Activated CD4-positive, alpha-beta memory T cell treated with anti-CD3 and anti-CD28 coated beads, Interleukin-2, amount 10 ng/mL, durations not matched to agents 7 days and 5 days (primary cell): Measurements from ENCODE around the gene CCDC171. TPM values are rescaled to one million over a fixed set of nuclear protein-coding genes. Genes with fewer than 3 reads are reported as not detected.
"Not testable (repeated sequence)": the region's sequence is repeated elsewhere in the genome, so short reads cannot be mapped to it uniquely, and the experiment has no call there.

Source experiments
- CTCF ChIA-PET: fragments of 350-600 bp; sonication (Branson Sonifier 250); formaldehyde crosslinking; loops from one replicate; lab custom pipeline; 2021; ENCODE audit warnings: antibody characterized with exemption, inconsistent platforms; lab: Charles Lee
- POLR2A ChIA-PET: fragments of 350-600 bp; sonication (Branson Sonifier 250); formaldehyde crosslinking; loops from one replicate; lab custom pipeline; 2021; ENCODE audit warnings: antibody characterized with exemption; lab: Charles Lee
- DNase-seq: peaks from one replicate; pipeline ENCODE4 v3.0.0-alpha.2; 2020
- H3K27ac Mint-ChIP-seq: one replicate; pipeline ENCODE4 v1.8.0; 2021; ENCODE audit warnings: mild to moderate bottlenecking, mixed read lengths
- H3K27me3 Mint-ChIP-seq: one replicate; pipeline ENCODE4 v1.8.0; 2021; ENCODE audit warnings: mixed read lengths
- H3K36me3 Mint-ChIP-seq: one replicate; pipeline ENCODE4 v1.8.0; 2021; ENCODE audit warnings: low read depth, mixed read lengths
- H3K4me1 Mint-ChIP-seq: one replicate; pipeline ENCODE4 v1.8.0; 2021; ENCODE audit warnings: mixed read lengths
- H3K4me3 Mint-ChIP-seq: one replicate; pipeline ENCODE4 v1.8.0; 2021; ENCODE audit warnings: mild to moderate bottlenecking, mixed read lengths
- H3K9me3 Mint-ChIP-seq: one replicate; pipeline ENCODE4 v1.8.0; 2021; ENCODE audit warnings: mixed read lengths
- total RNA-seq, 2 experiments: library from RNA; stranded (reverse); gene quantifications; one replicate each; pipeline ENCODE4 v1.2.3, GENCODE V29; 2021

Gene CCDC171
- total RNA-seq, 2 experiments from 2014 or later = 2.1 to 2.5 TPM

DNA sequence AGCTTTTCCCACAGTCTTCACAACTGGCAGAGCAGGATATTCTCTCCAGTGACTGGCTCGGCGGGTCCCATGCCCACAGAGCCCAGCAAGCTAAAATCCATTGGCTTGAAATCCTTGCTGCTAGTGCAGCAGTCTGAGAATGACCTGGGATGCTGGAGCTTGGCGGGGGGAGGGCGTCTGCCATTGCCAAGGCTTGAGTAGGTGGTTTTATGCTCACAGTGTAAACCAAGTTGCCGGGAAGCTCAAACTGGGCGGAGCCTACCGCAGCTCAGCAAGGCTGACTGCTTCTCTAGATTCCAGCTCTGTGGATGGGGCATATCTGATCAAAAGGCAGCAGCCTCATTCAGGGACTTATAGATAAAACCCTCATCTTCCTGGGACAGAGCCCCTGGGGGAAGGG lies 194.1 kb downstream of the CCDC171 start:
- H3K9me3 Mint-ChIP-seq = peaks cover 7% of the 10 kb centered on the region
- ChIA-PET CTCF (no interaction called here), POLR2A (no interaction called here)
- DNase-seq = no peak
- H3K4me1 Mint-ChIP-seq = no peaks in the 10 kb centered on the region
- H3K27ac Mint-ChIP-seq = no peak overlapping the region
- H3K4me3 Mint-ChIP-seq = no peak overlapping the region
- no peaks in the 10 kb centered on the region for H3K36me3 Mint-ChIP-seq
- no peaks in the 10 kb centered on the region for H3K27me3 Mint-ChIP-seq

DNA sequence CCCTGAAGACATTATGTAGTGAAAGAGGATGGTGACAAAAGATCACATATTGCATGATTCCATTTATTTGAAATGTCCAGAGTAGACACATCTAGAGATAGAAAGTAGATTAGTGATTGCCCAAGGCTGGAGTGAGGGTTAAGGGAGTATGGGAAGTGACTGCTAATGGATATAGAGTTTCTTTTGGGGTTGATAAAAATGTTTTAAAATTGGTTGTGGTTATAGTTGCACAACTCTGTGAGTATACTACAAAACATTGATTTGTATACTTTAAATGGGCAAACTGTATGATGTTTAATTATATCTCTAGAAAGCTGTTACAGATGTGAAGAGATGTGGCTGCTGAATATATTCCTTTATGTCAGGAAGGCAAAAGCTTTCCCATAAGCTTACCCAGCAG lies 202.8 kb downstream of the CCDC171 start:
- no peak overlapping the region for H3K4me3 Mint-ChIP-seq
- no peaks in the 10 kb centered on the region for H3K4me1 Mint-ChIP-seq
- no peaks in the 10 kb centered on the region for H3K9me3 Mint-ChIP-seq
- no peak for DNase-seq
- ChIA-PET POLR2A (no interaction called here), CTCF (no interaction called here)
- no peak overlapping the region for H3K27ac Mint-ChIP-seq
- no peaks in the 10 kb centered on the region for H3K27me3 Mint-ChIP-seq
- H3K36me3 Mint-ChIP-seq = no peaks in the 10 kb centered on the region

DNA sequence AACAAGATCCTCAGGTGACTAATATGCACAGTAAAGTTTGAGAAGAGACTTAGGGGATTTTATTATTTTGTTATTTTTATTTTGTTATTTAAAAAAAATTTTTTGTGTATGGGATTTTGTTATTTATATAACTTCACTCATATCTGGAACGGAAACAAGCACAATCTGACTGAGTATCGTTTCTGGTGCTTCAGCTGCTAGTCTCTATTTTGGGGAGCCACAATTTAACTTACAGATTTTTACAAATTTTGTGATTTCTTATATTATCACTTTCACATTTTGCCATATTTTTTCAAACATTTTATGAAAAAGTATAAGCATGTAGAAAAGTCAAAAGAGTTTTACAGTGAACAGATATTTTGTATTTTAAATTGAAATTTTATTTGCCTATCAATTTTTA lies 208.7 kb downstream of the CCDC171 start:
- ChIA-PET POLR2A (no interaction called here), CTCF (no interaction called here)
- H3K4me1 Mint-ChIP-seq = no peaks in the 10 kb centered on the region
- no peak overlapping the region for H3K27ac Mint-ChIP-seq
- H3K9me3 Mint-ChIP-seq = no peaks in the 10 kb centered on the region
- no peak overlapping the region for H3K4me3 Mint-ChIP-seq
- DNase-seq = no peak
- H3K36me3 Mint-ChIP-seq = no peaks in the 10 kb centered on the region
- no peaks in the 10 kb centered on the region for H3K27me3 Mint-ChIP-seq

DNA sequence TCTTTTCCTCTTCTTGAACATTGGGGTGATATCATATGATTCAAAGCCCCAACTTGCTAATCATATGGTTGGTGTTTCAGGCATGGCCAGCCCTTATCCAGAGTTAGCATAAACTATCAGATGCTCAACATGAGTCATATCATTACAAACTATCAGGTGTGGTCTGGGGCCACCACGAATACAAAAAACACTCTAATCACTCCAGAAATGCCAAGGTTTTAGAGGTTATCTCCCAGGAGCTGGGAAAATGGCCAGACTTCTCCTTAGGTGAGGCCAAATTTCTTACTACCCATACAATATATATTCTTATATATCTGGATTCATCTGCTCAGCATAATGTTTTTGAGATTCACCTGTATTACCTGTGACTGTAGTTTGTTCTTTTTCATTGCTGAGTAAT lies 210.5 kb downstream of the CCDC171 start:
- Mint-ChIP-seq H3K27me3 (no peaks in the 10 kb centered on the region), H3K9me3 (no peaks in the 10 kb centered on the region), H3K36me3 (no peaks in the 10 kb centered on the region), H3K27ac (no peak overlapping the region), H3K4me1 (no peaks in the 10 kb centered on the region), H3K4me3 (no peak overlapping the region)
- DNase-seq = no peak
- ChIA-PET POLR2A (no interaction called here), CTCF (no interaction called here)

DNA sequence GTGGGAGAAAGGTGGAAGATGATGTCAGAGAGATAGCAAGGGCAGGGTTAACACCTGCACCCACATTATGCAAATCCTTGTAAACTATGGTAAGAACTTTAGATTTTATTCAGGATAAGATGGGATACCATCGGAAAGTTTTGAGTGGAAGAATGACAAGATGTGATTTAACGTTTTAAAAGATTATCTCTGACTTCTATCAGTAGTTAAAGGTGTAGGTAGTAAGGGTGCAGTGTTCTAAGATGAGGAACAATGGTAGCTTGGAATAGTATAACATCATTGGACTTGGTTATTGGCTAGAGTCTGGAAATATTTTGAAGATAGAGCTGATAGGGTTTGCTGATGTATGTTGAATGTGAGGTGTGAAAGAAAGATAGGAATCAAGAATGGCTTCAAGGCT lies 211.3 kb downstream of the CCDC171 start:
- H3K4me1 Mint-ChIP-seq = no peaks in the 10 kb centered on the region
- H3K27me3 Mint-ChIP-seq = no peaks in the 10 kb centered on the region
- H3K36me3 Mint-ChIP-seq = no peaks in the 10 kb centered on the region
- DNase-seq = no peak
- no peak overlapping the region for H3K4me3 Mint-ChIP-seq
- ChIA-PET POLR2A (no interaction called here), CTCF (no interaction called here)
- no peak overlapping the region for H3K27ac Mint-ChIP-seq
- no peaks in the 10 kb centered on the region for H3K9me3 Mint-ChIP-seq

DNA sequence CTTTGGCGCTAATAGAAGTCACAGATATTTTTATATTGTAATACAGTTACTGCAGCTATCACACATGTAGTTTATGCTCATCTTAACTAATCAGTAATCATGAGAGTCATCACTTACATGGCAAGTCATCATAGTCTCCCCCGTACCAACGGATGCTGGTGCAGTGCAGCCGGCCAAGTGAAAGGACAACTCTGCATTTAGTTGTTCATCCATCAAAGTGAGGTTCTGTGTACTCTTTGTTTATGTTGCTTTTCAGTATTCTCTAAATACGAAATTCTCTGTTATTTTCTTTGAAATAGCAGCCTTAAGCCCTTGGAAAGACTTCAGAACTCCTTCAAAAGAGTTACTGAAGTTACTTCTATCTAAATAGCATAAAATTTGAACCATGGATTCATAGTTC lies 216.7 kb downstream of the CCDC171 start:
- H3K27ac Mint-ChIP-seq = no peak overlapping the region
- POLR2A ChIA-PET = no interaction called here
- no peaks in the 10 kb centered on the region for H3K9me3 Mint-ChIP-seq
- CTCF ChIA-PET = no interaction called here
- H3K4me3 Mint-ChIP-seq = no peak overlapping the region
- H3K36me3 Mint-ChIP-seq = no peaks in the 10 kb centered on the region
- H3K27me3 Mint-ChIP-seq = no peaks in the 10 kb centered on the region
- H3K4me1 Mint-ChIP-seq = no peaks in the 10 kb centered on the region
- no peak for DNase-seq

DNA sequence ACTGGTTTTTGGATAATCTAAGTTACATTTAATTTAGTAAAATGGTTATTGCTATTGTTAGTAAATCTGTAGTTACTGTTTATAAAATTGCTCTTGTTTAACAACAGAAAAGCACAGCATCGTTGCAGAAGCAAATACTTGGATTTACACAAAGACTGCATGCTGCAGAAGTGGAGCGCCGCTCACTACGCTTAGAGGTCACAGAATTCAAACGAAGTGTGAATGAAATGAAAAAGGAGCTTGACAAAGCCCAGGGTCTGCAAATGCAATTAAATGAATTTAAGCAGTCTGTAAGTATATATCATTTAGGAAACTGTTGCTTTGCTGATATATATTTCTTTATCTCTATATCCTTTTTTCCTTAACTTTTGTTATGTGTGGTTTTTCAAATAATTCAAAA lies 226.0 kb downstream of the CCDC171 start:
- H3K4me1 Mint-ChIP-seq = no peaks in the 10 kb centered on the region
- POLR2A ChIA-PET = no interaction called here
- no peak overlapping the region for H3K27ac Mint-ChIP-seq
- H3K4me3 Mint-ChIP-seq = no peak overlapping the region
- no peak for DNase-seq
- no peaks in the 10 kb centered on the region for H3K9me3 Mint-ChIP-seq
- CTCF ChIA-PET = no interaction called here
- no peaks in the 10 kb centered on the region for H3K27me3 Mint-ChIP-seq
- H3K36me3 Mint-ChIP-seq = no peaks in the 10 kb centered on the region

DNA sequence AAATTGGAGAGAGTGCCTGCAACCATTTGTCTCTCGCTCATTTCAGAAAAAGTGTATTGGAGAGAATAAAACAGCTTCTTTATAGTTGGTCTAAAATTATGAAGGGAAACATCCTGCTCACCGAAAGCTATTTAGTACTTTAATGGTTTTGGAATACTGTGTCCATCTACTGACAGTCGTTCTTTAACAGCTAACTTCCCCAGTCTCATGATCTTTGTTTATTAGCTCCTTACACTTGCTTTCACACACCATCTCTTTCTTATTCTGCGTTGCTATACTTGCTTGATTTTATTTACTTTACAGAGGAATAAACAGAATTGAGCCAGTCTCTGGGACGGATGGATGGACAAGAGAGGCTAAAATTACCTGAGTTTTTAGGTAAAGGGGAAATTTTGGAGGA lies 229.3 kb downstream of the CCDC171 start:
- CTCF ChIA-PET = interaction anchor here (0.6 kb wide), 1 partner anchor 20 kb away, joined by 3 read pairs; no protein-coding TSS in a partner anchor
- H3K27ac Mint-ChIP-seq = no peak overlapping the region
- H3K4me3 Mint-ChIP-seq = no peak overlapping the region
- DNase-seq = no peak
- H3K9me3 Mint-ChIP-seq = no peaks in the 10 kb centered on the region
- H3K4me1 Mint-ChIP-seq = no peaks in the 10 kb centered on the region
- H3K27me3 Mint-ChIP-seq = no peaks in the 10 kb centered on the region
- no peaks in the 10 kb centered on the region for H3K36me3 Mint-ChIP-seq
- POLR2A ChIA-PET = no interaction called here

DNA sequence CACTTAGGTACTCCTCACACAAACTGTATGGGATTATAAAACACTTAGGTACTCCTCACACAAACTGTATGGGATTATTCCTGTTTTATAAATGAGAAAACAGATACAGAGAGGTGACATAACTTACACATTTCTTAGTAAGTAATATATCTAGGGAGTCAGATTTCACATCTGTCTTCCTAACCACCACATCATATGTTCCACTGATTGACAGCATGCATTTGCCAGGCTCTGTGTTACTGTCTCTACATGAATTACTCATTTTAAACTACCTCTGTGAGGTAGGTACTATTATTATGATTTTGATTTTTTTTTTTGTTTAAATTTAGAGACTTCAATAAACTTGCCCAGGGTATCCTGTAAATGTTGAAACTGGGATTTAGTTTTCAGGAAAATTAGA lies 232.7 kb downstream of the CCDC171 start:
- Mint-ChIP-seq H3K27me3 (no peaks in the 10 kb centered on the region), H3K9me3 (no peaks in the 10 kb centered on the region), H3K27ac (no peak overlapping the region), H3K4me1 (no peaks in the 10 kb centered on the region), H3K4me3 (no peak overlapping the region), H3K36me3 (no peaks in the 10 kb centered on the region)
- ChIA-PET POLR2A (no interaction called here), CTCF (no interaction called here)
- DNase-seq = no peak

DNA sequence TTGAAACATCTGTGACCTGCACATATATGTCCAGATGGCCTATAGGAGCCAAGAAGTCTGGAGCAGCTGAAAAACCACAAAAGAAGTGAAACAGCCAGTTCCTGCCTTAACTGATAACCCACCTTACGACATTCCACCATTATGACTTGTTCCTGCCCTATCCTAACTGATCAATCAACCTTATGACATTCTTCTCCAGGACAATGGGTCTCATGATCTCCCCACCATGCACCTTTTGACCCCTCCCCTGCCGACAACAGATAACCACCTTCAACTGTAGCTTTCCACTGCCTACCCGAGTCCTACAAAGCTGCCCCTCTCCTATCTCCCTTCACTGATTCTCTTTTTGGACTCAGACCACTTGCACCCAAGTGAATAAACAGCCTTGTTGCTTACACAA lies 233.8 kb downstream of the CCDC171 start:
- no peak overlapping the region for H3K27ac Mint-ChIP-seq
- CTCF ChIA-PET = no interaction called here
- H3K4me3 Mint-ChIP-seq = no peak overlapping the region
- POLR2A ChIA-PET = no interaction called here
- no peaks in the 10 kb centered on the region for H3K27me3 Mint-ChIP-seq
- no peaks in the 10 kb centered on the region for H3K9me3 Mint-ChIP-seq
- H3K36me3 Mint-ChIP-seq = no peaks in the 10 kb centered on the region
- no peak for DNase-seq
- H3K4me1 Mint-ChIP-seq = no peaks in the 10 kb centered on the region

DNA sequence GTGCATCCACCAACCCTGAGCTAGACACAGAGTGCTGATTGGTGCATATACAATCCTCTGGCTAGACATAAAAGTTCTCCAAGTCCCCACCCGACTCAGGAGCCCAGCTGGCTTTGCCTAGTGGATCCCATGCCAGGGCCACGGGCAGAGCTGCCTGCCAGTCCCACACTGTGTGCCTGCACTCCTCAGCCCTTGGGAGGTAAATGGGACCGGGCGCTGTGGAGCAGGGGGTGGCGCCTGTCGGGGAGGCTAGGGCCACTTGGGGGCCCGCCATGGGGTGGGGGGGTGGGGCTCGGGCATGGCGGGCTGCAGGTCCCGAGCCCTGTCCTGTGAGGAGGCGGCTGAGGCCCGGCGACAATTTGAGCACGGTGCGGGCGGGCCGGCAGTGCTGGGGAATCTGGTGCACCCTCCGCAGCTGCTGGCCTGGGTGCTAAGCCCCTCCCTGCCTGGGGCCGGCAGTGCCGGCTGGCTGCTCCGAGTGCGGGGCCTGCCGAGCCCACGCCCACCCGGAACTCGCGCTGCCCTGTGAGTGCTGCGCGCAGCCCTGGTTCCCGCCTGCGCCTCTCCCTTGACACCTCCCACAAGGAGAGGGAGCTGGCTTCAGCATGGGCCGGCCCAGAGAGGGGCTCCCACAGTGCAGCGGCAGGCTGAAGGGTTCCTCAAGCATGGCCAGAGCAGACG lies 257.5 kb downstream of the CCDC171 start:
- H3K9me3 Mint-ChIP-seq, H3K27ac Mint-ChIP-seq, POLR2A ChIA-PET, DNase-seq, H3K4me1 Mint-ChIP-seq, H3K36me3 Mint-ChIP-seq, H3K27me3 Mint-ChIP-seq, H3K4me3 Mint-ChIP-seq, CTCF ChIA-PET: not testable (repeated sequence)

DNA sequence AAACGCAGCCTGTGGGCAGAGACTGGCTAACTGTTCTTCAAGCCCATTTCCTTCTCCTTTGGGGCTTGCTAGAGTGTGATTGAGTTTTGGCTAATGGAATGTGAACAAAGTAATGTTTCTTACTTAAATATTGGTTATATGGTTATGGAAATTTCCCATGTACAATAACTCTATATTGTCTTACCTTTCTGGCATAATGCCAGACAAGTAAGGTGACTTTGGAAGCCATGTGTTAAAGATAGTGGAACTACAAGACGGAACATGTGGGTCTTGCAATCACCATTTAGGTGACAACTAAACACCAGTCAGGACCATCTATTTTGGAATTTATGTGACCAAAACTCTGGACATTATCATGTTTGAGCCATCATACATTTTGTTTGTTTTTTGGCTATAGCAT lies 260.2 kb downstream of the CCDC171 start:
- Mint-ChIP-seq H3K4me1 (no peaks in the 10 kb centered on the region), H3K4me3 (no peak overlapping the region), H3K36me3 (no peaks in the 10 kb centered on the region), H3K27me3 (no peaks in the 10 kb centered on the region), H3K27ac (no peak overlapping the region), H3K9me3 (peaks cover 12% of the 10 kb centered on the region)
- CTCF ChIA-PET = no interaction called here
- POLR2A ChIA-PET = no interaction called here
- DNase-seq = no peak

DNA sequence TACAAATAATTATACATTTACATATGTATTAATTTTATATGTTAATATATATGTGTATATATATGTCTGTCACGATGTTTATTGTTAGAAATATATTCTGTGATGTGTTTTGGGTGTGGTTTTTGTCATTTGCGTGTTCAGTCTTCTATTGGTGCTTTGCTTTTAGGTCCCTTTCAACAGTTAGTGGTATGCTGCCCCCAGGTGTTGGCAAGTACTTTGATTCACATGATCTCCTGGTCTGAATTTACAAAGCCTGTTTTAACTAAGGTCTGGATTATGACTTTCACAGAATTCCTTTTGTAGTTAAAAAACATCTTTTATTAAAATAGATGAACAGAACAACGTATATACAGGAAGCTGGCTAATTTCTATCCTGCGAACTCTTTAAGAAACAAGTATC lies 271.5 kb downstream of the CCDC171 start:
- CTCF ChIA-PET = no interaction called here
- no peak overlapping the region for H3K4me3 Mint-ChIP-seq
- H3K27me3 Mint-ChIP-seq = no peaks in the 10 kb centered on the region
- H3K27ac Mint-ChIP-seq = no peak overlapping the region
- no peaks in the 10 kb centered on the region for H3K9me3 Mint-ChIP-seq
- H3K4me1 Mint-ChIP-seq = no peaks in the 10 kb centered on the region
- no peaks in the 10 kb centered on the region for H3K36me3 Mint-ChIP-seq
- no peak for DNase-seq
- POLR2A ChIA-PET = no interaction called here

DNA sequence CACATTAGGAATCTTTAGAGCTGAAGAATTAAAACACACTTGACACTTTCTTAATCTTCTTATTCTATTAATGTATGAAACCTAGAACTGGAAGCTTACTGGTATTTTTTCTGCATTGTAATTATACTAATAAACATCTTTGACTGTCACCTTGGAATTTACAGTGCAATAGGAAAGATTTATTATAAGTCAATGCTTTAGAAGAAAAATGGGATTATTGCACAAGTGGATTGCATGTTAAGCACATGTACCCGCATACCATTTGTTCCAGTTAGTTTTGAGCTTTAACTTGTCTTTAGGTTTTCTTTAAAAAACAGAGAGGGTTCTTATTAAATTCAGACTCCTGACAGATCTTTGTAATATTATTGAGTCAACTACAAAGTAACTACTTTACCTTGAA lies 278.5 kb downstream of the CCDC171 start:
- no peaks in the 10 kb centered on the region for H3K27me3 Mint-ChIP-seq
- no peak for DNase-seq
- no peaks in the 10 kb centered on the region for H3K9me3 Mint-ChIP-seq

More for the DNA sequence above, 278.5 kb downstream of the CCDC171 start:
- no peaks in the 10 kb centered on the region for H3K4me1 Mint-ChIP-seq
- no peak overlapping the region for H3K27ac Mint-ChIP-seq
- no peaks in the 10 kb centered on the region for H3K36me3 Mint-ChIP-seq
- ChIA-PET POLR2A (no interaction called here), CTCF (no interaction called here)
- no peak overlapping the region for H3K4me3 Mint-ChIP-seq
